Measurements from ENCODE around the gene MSI2. TPM values are rescaled to one million over a fixed set of nuclear protein-coding genes. Genes with fewer than 3 reads are reported as not detected.

Gene MSI2
- total and polyA plus RNA-seq, 12 donors: 32.6 to 411 (median 148) TPM

DNA sequence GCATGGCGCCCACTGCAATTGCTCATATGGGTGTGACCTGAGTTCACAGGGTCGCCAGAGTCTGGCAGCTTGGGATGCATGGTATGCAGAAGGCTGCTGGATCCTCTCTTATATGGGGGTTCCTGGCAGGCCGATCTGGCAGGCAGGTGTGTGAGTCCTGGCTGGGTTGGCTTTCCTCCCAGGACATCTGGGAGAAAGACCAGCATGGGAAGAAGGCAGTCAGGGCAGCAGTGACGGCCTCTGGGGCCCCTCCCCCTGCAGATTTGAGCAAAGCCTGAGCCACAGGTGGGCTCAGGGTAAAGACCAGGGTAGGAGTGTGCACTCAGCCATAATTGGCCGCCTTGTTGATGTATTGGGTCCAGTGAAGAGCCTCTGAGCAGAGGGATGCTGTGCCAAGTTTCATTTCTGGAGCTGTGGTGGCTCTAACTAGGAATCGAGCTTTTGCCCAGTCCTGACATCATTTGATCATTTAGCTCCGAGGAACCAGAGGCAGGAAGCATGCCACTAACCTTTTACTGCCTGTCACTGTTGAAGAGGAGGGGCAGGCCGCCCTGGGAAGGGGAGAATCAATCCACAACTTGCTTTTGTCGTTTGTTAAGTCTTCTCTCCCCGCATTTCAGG lies 314.5 kb downstream of the MSI2 start:
- Histone ChIP-seq H3K36me3 (replicated peaks in 1 of 2) (no peaks in the 10 kb centered on the region), H3K27ac (peak overlapping the region in 2 of 5 donors; percentile 30 to 35), H3K9me3 (replicated peaks in 1 of 3) (no peaks in the 10 kb centered on the region), H3K4me1 (replicated peaks in 1 of 2) (peaks cover 4 to 9% of the 10 kb centered on the region in 2 donors), H3K27me3 (no peaks in the 10 kb centered on the region), H3K4me3 (no peak overlapping the region)
- DNase-seq: peak in 2 of 7 donors; percentile 30 to 42
- no peak for TF ChIP-seq POLR2A (IDR thresholded peaks at IDR 0.05)
- TF ChIP-seq, protein P1, sequence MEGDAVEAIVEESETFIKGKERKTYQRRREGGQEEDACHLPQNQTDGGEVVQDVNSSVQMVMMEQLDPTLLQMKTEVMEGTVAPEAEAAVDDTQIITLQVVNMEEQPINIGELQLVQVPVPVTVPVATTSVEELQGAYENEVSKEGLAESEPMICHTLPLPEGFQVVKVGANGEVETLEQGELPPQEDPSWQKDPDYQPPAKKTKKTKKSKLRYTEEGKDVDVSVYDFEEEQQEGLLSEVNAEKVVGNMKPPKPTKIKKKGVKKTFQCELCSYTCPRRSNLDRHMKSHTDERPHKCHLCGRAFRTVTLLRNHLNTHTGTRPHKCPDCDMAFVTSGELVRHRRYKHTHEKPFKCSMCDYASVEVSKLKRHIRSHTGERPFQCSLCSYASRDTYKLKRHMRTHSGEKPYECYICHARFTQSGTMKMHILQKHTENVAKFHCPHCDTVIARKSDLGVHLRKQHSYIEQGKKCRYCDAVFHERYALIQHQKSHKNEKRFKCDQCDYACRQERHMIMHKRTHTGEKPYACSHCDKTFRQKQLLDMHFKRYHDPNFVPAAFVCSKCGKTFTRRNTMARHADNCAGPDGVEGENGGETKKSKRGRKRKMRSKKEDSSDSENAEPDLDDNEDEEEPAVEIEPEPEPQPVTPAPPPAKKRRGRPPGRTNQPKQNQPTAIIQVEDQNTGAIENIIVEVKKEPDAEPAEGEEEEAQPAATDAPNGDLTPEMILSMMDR (IDR thresholded peaks at IDR 0.05): no peak
- intact Hi-C loops (cut with DNase I): no loop called here
- WGBS, 4 donors: 58 to 81% (median 69%) methylated on average over 8 to 10 of the region's 10 CpGs

DNA sequence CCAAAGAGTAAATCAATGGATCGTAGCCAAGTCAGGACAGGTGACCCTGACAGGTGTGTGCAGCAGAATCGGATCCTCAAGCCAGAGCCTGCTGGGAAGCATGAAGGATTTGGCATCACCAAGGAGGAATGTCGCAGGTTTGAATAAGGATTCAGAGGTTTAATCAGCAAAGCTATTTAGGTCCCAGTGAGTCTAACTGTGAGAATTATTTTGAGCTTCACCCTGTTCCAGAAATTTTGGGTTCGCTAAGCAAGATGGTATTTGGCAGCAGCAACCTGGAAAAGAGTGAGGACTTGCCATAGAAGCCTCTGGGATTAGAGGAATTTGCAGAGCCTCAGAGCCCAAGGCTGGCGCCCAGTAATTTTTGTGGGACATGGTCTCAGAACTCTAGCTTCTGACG lies 315.7 kb downstream of the MSI2 start:
- Histone ChIP-seq H3K27me3 (no peaks in the 10 kb centered on the region), H3K27ac (no peak overlapping the region), H3K4me1 (replicated peaks in 1 of 2) (peaks cover 4 to 9% of the 10 kb centered on the region in 2 donors), H3K36me3 (replicated peaks in 1 of 2) (no peaks in the 10 kb centered on the region), H3K4me3 (no peak overlapping the region), H3K9me3 (replicated peaks in 1 of 3) (no peaks in the 10 kb centered on the region)
- no peak for DNase-seq
- 81 to 93% (median 90%) methylated on average over 6 of the region's 6 CpGs for WGBS, 4 donors
- TF ChIP-seq POLR2A (IDR thresholded peaks at IDR 0.05): no peak
- TF ChIP-seq, protein P1 (IDR thresholded peaks at IDR 0.05): no peak
- intact Hi-C loops (cut with DNase I): no loop called here

DNA sequence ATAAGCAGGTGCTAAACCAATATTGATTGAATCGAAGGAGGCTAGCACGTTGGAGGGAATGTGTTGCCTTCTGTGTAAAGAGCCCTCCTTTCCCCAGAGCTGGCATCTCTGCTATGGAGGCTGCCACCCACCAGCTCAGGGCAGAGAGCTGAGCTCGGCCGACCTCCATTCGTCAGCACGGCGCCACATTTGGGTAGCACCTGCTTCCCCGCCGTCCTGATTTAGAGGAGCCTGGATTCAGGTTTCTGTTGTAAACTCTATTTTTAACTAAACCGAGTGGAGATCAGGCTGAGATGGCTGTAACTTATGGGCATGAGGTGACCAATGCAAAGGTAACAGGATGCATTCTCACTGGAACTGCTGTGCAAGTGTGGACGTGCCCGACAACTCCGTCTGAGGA lies 316.3 kb downstream of the MSI2 start:
- 86 to 93% (median 91%) methylated on average over 10 to 13 of the region's 13 CpGs for WGBS, 4 donors
- no peak for TF ChIP-seq POLR2A (IDR thresholded peaks at IDR 0.05)
- TF ChIP-seq, protein P1 (IDR thresholded peaks at IDR 0.05): no peak
- Histone ChIP-seq H3K36me3 (replicated peaks in 1 of 2) (no peaks in the 10 kb centered on the region), H3K27me3 (no peaks in the 10 kb centered on the region), H3K4me3 (no peak overlapping the region), H3K4me1 (replicated peaks in 1 of 2) (peaks cover 4 to 15% of the 10 kb centered on the region in 2 donors), H3K9me3 (replicated peaks in 1 of 3) (no peaks in the 10 kb centered on the region), H3K27ac (no peak overlapping the region)
- intact Hi-C loops (cut with DNase I): no loop called here
- DNase-seq: no peak

DNA sequence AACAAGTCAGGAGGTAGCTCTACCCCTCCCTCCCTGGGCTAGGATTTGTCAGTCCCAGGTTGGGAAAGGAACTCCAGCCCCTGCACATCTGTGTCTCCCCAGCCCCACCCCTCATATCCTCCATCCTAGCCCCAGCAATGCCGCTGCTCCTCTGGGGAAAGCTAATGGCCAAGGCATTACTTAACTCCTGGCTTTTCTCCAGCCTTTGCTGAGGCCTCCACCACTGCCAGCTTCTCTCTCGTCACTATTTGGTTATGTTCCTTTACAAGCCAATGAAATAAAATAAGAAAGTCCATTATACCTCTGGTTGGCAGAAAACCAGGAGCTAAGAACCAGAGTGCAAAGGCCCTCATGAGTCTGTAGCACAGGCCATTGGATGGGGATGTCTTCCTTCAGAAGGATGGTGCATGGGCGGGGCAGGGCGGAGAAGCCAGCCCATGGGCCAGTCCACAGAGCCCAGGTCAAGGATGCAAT lies 317.8 kb downstream of the MSI2 start:
- peak overlapping the region in 2 of 5 donors; percentile 51 to 57 for H3K27ac ChIP-seq
- peak in 6 of 7 donors; percentile 52 to 71 (median 58) for DNase-seq
- TF ChIP-seq POLR2A (IDR thresholded peaks at IDR 0.05): no peak
- TF ChIP-seq, protein P1 (IDR thresholded peaks at IDR 0.05): no peak
- H3K4me3 ChIP-seq: no peak overlapping the region
- H3K36me3 ChIP-seq (replicated peaks in 1 of 2): no peaks in the 10 kb centered on the region
- 55 to 78% (median 63%) methylated on average over 4 of the region's 4 CpGs for WGBS, 4 donors
- intact Hi-C loops (cut with DNase I): no loop called here
- H3K9me3 ChIP-seq (replicated peaks in 1 of 3): no peaks in the 10 kb centered on the region
- H3K4me1 ChIP-seq (replicated peaks in 1 of 2): peaks cover 13 to 29% of the 10 kb centered on the region in 2 donors
- H3K27me3 ChIP-seq: no peaks in the 10 kb centered on the region

All from adrenal gland (tissue), 12 donors.